ENCODE results near the gene OR51A7.
"Not testable (repeated sequence)": the region's sequence is repeated elsewhere in the genome, so short reads cannot be mapped to it uniquely, and the experiment has no call there.

The OR51A7 gene

DNA sequence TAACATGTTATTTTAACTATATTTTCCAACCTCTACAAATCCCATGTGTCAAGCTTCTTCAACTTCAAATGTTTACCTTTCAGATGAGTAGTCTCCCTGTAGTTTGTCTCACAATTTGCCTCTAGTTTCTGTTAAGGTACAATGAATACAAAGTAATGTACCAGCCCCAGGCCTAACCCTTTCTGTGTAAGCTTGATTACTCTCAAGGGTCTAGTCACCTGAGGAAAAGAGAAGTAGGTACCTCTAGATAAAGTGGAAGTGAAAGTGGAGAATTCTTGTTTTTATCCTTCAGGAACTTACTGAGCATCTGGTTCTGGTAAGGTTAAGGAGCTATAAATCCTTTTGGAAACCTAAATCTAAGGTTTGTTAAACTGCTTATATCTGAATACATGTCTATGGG is at the start of gene OR51A7:
OR51A7 (plus strand) TSS at position 300 of the 400 bp plus-strand sequence. CDS start 3,587 bp downstream, outside the sequence.
- TF ChIP-seq CTCF (IDR thresholded peaks at IDR 0.05; ENCODE audit: low read depth, low read length), result no peak
- H3K4me3 ChIP-seq (ENCODE audit: low read depth, low read length), result no peak within 1 kb of the TSS

GRCh38 chr11:4854286-4854685 is 49.3 kb upstream of the OR51A7 start:
- H3K4me3 ChIP-seq (ENCODE audit: low read depth, low read length), result not testable (repeated sequence)

DNA sequence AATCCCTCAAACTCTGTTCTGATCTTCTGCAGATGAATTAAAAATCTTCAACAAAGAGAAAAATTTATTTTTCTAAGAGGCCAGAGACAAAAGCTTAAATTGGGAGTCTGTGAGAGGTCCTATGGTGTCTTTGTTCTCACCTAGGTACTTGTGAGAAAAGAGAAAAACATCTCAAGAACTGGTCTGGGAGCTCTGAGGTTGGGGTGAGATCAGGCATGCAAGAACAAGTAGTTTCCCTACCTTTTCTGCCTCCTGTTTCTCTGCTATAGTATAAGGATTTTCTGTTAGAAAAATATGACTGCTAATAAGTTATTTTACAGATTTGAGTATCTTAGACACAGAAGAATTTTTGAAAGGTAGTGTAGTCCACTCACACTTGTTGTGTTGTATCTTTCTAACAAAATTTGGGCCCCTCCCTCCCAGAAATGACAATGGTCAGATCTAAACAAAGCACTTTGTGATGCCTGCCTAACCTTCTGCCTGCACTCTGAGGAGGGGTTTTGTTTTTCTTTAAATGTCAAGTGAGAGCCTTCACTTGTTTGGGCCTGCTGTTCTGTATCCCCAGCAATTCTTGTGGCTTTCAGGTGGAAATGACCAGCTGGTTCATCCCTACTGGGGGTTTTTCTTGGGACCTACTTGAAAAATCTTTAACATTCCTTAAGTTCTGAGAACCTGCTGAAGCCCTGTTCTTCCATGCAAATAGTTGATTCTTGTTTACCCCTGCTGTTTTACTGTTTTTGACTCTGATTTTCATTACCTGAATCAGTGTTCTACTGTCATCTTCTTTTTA is 40.9 kb upstream of the OR51A7 start:
- TF ChIP-seq CTCF (IDR thresholded peaks at IDR 0.05; ENCODE audit: low read depth, low read length), result no peak
- no peak overlapping the region for H3K4me3 ChIP-seq (ENCODE audit: low read depth, low read length)

- no peak for TF ChIP-seq CTCF (IDR thresholded peaks at IDR 0.05; ENCODE audit: low read depth, low read length)
- no peak overlapping the region for H3K4me3 ChIP-seq (ENCODE audit: low read depth, low read length)
These were observed 39.7 kb upstream of the OR51A7 start for GRCh38 chr11:4863876-4864275.

DNA sequence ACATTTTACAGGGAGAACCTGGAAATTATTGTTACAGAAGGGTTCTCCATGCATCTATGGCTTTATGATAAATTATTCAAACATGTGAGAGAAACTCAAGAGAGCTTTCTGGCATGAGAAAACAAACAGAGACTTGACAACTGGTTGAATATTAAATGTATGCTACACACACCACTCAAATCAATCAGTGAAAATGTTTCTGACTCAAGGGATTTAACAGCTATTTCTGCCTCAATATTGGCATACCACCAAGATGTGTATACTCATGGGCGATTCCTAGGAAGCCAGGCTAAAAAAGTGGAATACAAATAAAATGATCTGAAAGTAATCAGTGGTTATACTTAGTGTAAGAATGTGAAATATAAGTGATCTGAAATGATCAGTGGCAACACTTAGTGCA is 37.7 kb upstream of the OR51A7 start:
- no peak for TF ChIP-seq CTCF (IDR thresholded peaks at IDR 0.05; ENCODE audit: low read depth, low read length)
- H3K4me3 ChIP-seq (ENCODE audit: low read depth, low read length), result no peak overlapping the region

DNA sequence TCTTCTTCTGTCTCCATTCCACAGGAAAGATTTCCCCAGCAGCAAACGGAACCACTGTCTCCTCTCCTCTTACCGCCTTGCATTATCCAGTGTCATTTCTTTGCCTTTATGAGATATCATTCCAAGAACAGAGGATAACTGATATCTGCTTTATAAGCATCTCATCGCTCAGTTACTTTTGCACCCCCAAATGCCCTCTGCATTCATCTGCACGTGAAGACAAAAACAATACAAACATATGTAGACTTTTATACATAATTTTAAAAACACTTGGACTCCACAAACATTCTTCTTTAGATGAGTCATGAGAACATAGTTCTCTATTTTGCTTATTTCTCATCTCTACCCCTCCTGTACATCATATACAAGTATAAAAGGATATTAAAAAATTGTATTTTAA is 22.4 kb upstream of the OR51A7 start:
- no peak overlapping the region for H3K4me3 ChIP-seq (ENCODE audit: low read depth, low read length)
- TF ChIP-seq CTCF (IDR thresholded peaks at IDR 0.05; ENCODE audit: low read depth, low read length), result no peak

DNA sequence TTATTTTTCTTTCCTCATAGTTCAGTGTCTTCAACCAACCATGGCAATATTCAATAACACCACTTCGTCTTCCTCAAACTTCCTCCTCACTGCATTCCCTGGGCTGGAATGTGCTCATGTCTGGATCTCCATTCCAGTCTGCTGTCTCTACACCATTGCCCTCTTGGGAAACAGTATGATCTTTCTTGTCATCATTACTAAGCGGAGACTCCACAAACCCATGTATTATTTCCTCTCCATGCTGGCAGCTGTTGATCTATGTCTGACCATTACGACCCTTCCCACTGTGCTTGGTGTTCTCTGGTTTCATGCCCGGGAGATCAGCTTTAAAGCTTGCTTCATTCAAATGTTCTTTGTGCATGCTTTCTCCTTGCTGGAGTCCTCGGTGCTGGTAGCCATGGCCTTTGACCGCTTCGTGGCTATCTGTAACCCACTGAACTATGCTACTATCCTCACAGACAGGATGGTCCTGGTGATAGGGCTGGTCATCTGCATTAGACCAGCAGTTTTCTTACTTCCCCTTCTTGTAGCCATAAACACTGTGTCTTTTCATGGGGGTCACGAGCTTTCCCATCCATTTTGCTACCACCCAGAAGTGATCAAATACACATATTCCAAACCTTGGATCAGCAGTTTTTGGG is 21.6 kb upstream of the OR51A7 start, which contains the start of gene OR51T1:
OR51T1 (plus strand) TSS at position 41 of the 641 bp plus-strand sequence; CDS start at position 41, 0 bp downstream.
- no peak within 1 kb of the TSS for H3K4me3 ChIP-seq (ENCODE audit: low read depth, low read length)
- no peak for TF ChIP-seq CTCF (IDR thresholded peaks at IDR 0.05; ENCODE audit: low read depth, low read length)

Measured in WI38 (cell line).